Stimulated activated naive CD8-positive, alpha-beta T cell treated with anti-CD3 and anti-CD28 coated beads, Interleukin-15, Interleukin-2, amounts not matched to agents 100 ng/mL and 50 ng/mL, for 24 hours (primary cell): ENCODE measurements around the gene IL7R.
"Not testable (repeated sequence)": the region's sequence is repeated elsewhere in the genome, so short reads cannot be mapped to it uniquely, and the experiment has no call there.

Experiments
- H3K27ac Mint-ChIP-seq: one replicate; pipeline ENCODE4 v1.8.0; 2021; ENCODE audit warnings: mild to moderate bottlenecking, mixed read lengths
- H3K27me3 Mint-ChIP-seq: one replicate; pipeline ENCODE4 v1.8.0; 2021; ENCODE audit warnings: mixed read lengths
- H3K36me3 Mint-ChIP-seq: one replicate; pipeline ENCODE4 v1.8.0; 2021; ENCODE audit warnings: low read depth, mixed read lengths
- H3K4me1 Mint-ChIP-seq: one replicate; pipeline ENCODE4 v1.8.0; 2021; ENCODE audit warnings: low read depth, mixed read lengths
- H3K4me3 Mint-ChIP-seq: one replicate; pipeline ENCODE4 v1.8.0; 2021; ENCODE audit warnings: mild to moderate bottlenecking, mixed read lengths
- H3K9me3 Mint-ChIP-seq: one replicate; pipeline ENCODE4 v1.8.0; 2021; ENCODE audit warnings: mixed read lengths

IL7R gene

GRCh38 chr5:35877655-35878054 lies 21.0 kb downstream of the IL7R start:
- H3K4me3 Mint-ChIP-seq = peak overlapping the region; percentile 19
- H3K4me1 Mint-ChIP-seq = peaks cover 82% of the 10 kb centered on the region
- peak overlapping the region; percentile 83 for H3K27ac Mint-ChIP-seq
- peaks cover 81% of the 10 kb centered on the region for H3K36me3 Mint-ChIP-seq
- H3K27me3 Mint-ChIP-seq = no peaks in the 10 kb centered on the region
- H3K9me3 Mint-ChIP-seq = peaks cover 4% of the 10 kb centered on the region

DNA sequence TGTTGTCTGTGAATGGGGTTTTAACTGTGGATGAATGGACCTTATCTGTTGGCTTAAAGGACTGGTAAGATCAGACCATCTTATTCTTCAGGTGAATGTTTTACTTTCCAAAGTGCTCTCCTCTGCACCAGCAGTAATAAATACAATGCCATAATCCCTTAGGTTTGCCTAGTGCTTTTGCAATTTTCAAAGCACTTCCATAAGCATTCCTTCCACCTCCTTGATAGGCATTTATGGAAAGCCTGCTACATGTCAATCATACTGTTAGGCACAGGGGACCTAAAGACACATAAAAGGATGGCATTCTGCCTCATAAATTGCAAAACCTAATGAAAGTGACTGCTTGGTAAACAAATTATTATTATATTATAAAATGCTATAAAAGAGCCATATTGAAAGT lies 21.4 kb downstream of the IL7R start:
- Mint-ChIP-seq H3K36me3 (peaks cover 79% of the 10 kb centered on the region), H3K9me3 (peaks cover 4% of the 10 kb centered on the region), H3K4me1 (peaks cover 86% of the 10 kb centered on the region), H3K27me3 (no peaks in the 10 kb centered on the region), H3K27ac (peak overlapping the region; percentile 83), H3K4me3 (peak overlapping the region; percentile 19)

DNA sequence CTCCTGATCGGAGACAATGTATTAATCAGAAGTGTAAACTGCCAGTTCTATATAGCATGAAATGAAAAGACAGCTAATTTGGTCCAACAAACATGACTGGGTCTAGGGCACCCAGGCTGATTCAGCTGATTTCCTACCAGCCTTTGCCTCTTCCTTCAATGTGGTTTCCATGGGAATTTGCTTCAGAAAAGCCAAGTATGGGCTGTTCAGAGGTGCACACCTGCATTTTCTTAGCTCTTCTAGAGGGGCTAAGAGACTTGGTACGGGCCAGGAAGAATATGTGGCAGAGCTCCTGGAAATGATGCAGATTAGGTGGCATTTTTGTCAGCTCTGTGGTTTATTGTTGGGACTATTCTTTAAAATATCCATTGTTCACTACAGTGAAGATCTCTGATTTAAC lies 22.4 kb downstream of the IL7R start:
- H3K27ac Mint-ChIP-seq = peak overlapping the region; percentile 70
- no peaks in the 10 kb centered on the region for H3K27me3 Mint-ChIP-seq
- H3K4me3 Mint-ChIP-seq = no peak overlapping the region
- peaks cover 4% of the 10 kb centered on the region for H3K9me3 Mint-ChIP-seq
- H3K4me1 Mint-ChIP-seq = peaks cover 89% of the 10 kb centered on the region
- peaks cover 73% of the 10 kb centered on the region for H3K36me3 Mint-ChIP-seq

- Mint-ChIP-seq H3K4me1 (peaks cover 89% of the 10 kb centered on the region), H3K4me3 (no peak overlapping the region), H3K27me3 (no peaks in the 10 kb centered on the region), H3K27ac (peak overlapping the region; percentile 53), H3K36me3 (peaks cover 67% of the 10 kb centered on the region), H3K9me3 (peaks cover 4% of the 10 kb centered on the region)
Measured at GRCh38 chr5:35879649-35880048, 23.0 kb downstream of the IL7R start.

GRCh38 chr5:35880156-35880555 lies 23.5 kb downstream of the IL7R start:
- H3K36me3 Mint-ChIP-seq = peaks cover 62% of the 10 kb centered on the region
- no peak overlapping the region for H3K4me3 Mint-ChIP-seq
- no peak overlapping the region for H3K27ac Mint-ChIP-seq
- no peaks in the 10 kb centered on the region for H3K27me3 Mint-ChIP-seq
- H3K4me1 Mint-ChIP-seq = peaks cover 87% of the 10 kb centered on the region
- H3K9me3 Mint-ChIP-seq = peaks cover 4% of the 10 kb centered on the region

- Mint-ChIP-seq H3K4me3 (no peak overlapping the region), H3K27me3 (no peaks in the 10 kb centered on the region), H3K36me3 (peaks cover 46% of the 10 kb centered on the region), H3K27ac (no peak overlapping the region), H3K4me1 (peaks cover 74% of the 10 kb centered on the region), H3K9me3 (no peaks in the 10 kb centered on the region)
Measured at GRCh38 chr5:35881758-35882157, 25.1 kb downstream of the IL7R start.

GRCh38 chr5:35884191-35884769 lies 27.6 kb downstream of the IL7R start:
- peak overlapping the region; percentile 84 for H3K27ac Mint-ChIP-seq
- H3K9me3 Mint-ChIP-seq = no peaks in the 10 kb centered on the region
- H3K27me3 Mint-ChIP-seq = no peaks in the 10 kb centered on the region
- H3K36me3 Mint-ChIP-seq = peaks cover 22% of the 10 kb centered on the region
- H3K4me1 Mint-ChIP-seq = peaks cover 49% of the 10 kb centered on the region
- H3K4me3 Mint-ChIP-seq = peak overlapping the region; percentile 49

GRCh38 chr5:35884773-35885172 lies 28.1 kb downstream of the IL7R start:
- no peaks in the 10 kb centered on the region for H3K27me3 Mint-ChIP-seq
- no peaks in the 10 kb centered on the region for H3K9me3 Mint-ChIP-seq
- H3K27ac Mint-ChIP-seq = no peak overlapping the region
- H3K4me1 Mint-ChIP-seq = peaks cover 44% of the 10 kb centered on the region
- peaks cover 17% of the 10 kb centered on the region for H3K36me3 Mint-ChIP-seq
- no peak overlapping the region for H3K4me3 Mint-ChIP-seq

GRCh38 chr5:35886381-35886780 lies 29.7 kb downstream of the IL7R start:
- no peak overlapping the region for H3K27ac Mint-ChIP-seq
- no peak overlapping the region for H3K4me3 Mint-ChIP-seq
- peaks cover 36% of the 10 kb centered on the region for H3K4me1 Mint-ChIP-seq
- no peaks in the 10 kb centered on the region for H3K9me3 Mint-ChIP-seq
- H3K36me3 Mint-ChIP-seq = peaks cover 5% of the 10 kb centered on the region
- H3K27me3 Mint-ChIP-seq = no peaks in the 10 kb centered on the region

DNA sequence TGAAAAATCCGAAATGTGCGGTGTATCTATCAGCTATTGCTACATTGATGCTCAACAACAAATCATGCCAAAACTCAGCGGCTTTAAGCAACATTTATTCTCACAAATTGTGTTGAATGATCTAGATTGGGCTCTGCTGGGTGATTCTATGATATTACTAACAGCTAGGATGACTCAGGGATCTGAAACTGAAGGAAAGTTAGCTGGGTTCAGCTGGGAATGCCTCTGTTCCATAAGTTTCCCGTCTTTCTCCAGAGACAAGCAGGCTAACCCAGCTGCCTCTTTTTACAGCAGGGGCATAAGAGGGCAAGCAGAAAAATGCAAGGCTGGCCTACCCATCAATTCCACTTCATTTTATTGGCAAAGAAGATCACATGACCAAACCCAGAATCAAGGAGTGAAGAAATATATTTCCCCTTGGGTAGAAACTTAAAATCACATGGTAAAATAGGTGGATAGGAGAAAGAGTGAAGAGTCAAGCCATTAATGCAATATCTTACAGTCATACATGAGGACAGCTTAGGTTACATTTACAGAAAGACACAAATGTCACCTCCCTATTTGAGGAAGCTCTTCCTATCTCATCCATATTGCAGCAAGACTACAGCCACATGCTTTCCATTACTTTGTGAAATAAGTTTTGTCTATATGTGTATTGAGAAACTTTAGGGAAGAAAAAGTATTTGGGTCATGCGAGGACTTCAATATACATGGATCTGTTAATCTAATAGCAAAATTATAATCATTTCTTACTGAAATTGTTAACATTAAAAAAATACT lies 30.8 kb downstream of the IL7R start:
- peaks cover 28% of the 10 kb centered on the region for H3K4me1 Mint-ChIP-seq
- no peak overlapping the region for H3K27ac Mint-ChIP-seq
- H3K36me3 Mint-ChIP-seq = peaks cover 5% of the 10 kb centered on the region
- H3K27me3 Mint-ChIP-seq = no peaks in the 10 kb centered on the region
- H3K9me3 Mint-ChIP-seq = no peaks in the 10 kb centered on the region
- H3K4me3 Mint-ChIP-seq = no peak overlapping the region

DNA sequence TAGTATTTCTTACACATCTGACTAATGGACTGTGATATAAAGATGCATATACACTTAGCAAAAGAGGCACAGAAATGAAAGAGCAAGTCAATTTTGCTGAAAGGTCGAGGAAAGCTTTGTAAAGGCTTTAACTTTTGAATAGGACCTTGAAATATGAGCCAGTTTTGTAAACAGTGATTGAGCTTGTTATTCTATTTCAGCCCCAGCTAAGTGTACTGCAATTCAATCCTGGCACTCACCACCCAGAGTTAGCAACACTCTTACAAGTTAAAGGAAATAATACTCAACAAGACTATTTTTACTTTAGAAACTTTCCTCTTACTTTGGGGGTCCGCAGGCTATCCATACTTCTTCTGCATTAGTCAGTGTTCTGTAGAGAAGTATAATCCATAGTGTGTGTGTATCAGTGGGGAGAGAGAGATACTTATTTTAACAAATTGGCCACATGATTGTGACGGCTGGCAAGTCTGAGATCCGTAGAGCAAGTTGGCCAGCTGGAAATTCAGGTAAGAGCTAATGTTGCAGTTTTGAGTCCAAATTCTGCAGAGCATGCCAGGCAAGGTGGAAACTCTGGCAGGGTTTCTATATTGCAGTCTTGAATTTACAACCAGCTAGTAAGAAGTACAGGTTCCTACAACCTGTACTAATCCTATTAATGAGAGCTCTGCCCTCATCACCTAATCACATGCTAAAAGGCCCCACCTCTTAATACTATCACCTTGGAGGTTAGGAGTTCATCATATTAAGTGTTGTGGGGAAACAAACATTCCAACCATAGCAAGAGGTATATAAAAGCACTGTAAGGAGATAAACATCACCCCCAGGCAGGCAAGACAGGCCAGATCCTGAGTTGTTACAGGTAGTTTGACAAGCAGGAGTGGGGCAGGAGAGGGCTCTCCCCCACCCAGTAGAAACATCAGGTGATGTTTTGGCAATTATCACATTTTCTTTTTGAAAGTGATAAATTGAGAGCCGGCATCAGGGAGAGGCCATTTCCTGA lies 33.6 kb downstream of the IL7R start:
- Mint-ChIP-seq H3K9me3 (no peaks in the 10 kb centered on the region), H3K27me3 (no peaks in the 10 kb centered on the region), H3K4me3 (no peak overlapping the region), H3K36me3 (no peaks in the 10 kb centered on the region), H3K27ac (no peak overlapping the region), H3K4me1 (peaks cover 4% of the 10 kb centered on the region)

GRCh38 chr5:35892799-35893198 lies 36.1 kb downstream of the IL7R start:
- not testable (repeated sequence) for H3K4me3 Mint-ChIP-seq, H3K4me1 Mint-ChIP-seq, H3K9me3 Mint-ChIP-seq, H3K36me3 Mint-ChIP-seq, H3K27ac Mint-ChIP-seq, H3K27me3 Mint-ChIP-seq

DNA sequence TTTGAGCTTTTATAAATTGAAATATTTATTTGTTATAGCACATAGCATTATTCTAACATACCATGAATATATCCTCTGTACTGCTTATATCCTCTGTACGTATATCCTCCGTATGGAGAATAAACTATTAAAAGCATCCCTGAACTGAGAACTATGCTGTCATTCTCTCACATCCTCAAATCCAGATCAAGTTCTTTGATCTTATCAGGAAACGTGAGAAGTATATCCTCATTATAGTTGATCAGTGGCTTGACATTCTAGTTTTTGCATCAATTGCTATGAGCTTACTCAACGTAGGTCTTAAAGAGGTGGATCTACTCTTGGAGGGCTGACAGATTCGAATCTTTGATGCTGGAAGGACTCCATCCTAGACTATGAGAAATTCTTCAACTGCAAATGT lies 37.4 kb downstream of the IL7R start:
- Mint-ChIP-seq H3K4me1 (peaks cover 13% of the 10 kb centered on the region), H3K9me3 (no peaks in the 10 kb centered on the region), H3K36me3 (no peaks in the 10 kb centered on the region), H3K27ac (no peak overlapping the region), H3K4me3 (no peak overlapping the region), H3K27me3 (no peaks in the 10 kb centered on the region)

GRCh38 chr5:35898952-35899660 lies 42.4 kb downstream of the IL7R start:
- H3K27me3 Mint-ChIP-seq = no peaks in the 10 kb centered on the region
- no peaks in the 10 kb centered on the region for H3K36me3 Mint-ChIP-seq
- H3K4me3 Mint-ChIP-seq = no peak overlapping the region
- no peaks in the 10 kb centered on the region for H3K9me3 Mint-ChIP-seq
- no peak overlapping the region for H3K27ac Mint-ChIP-seq
- H3K4me1 Mint-ChIP-seq = peaks cover 62% of the 10 kb centered on the region
